SJSA1 (cell line): ENCODE results near the gene PTPN1. TPM values are rescaled to one million over a fixed set of nuclear protein-coding genes. Genes with fewer than 3 reads are reported as not detected.

ENCODE experiments used
- DNase-seq, 2 experiments: peaks; one replicate each; pipeline ENCODE4 v3.0.0-alpha.2; 2015 to 2020; ENCODE audit warnings: low spot score in 2 of 2, low read depth in 1 of 2
- H3K27ac ChIP-seq: fragments of 250-450 bp; sonication (Bioruptor Pico); 2 replicates; pipeline ENCODE4 v1.5.1; 2020; ENCODE audit warnings: mild to moderate bottlenecking, moderate library complexity
- H3K27me3 ChIP-seq: fragments of 250-450 bp; sonication (Bioruptor Pico); replicated peaks from 2 replicates; pipeline ENCODE4 v1.5.1; 2020; ENCODE audit warnings: mild to moderate bottlenecking, moderate library complexity
- H3K36me3 ChIP-seq: fragments of 250-450 bp; sonication (Bioruptor Pico); 2 replicates; pipeline ENCODE4 v1.5.1; 2020; ENCODE audit warnings: mild to moderate bottlenecking
- H3K4me1 ChIP-seq: fragments of 250-450 bp; sonication (Bioruptor Pico); replicated peaks from 2 replicates; pipeline ENCODE4 v1.6.1; 2021; ENCODE audit warnings: mild to moderate bottlenecking
- H3K4me3 ChIP-seq: fragments of 250-450 bp; sonication (Bioruptor Pico); 2 replicates; pipeline ENCODE4 v1.5.1; 2020; ENCODE audit warnings: mild to moderate bottlenecking
- H3K9me3 ChIP-seq: fragments of 250-450 bp; sonication (Bioruptor Pico); replicated peaks from 2 replicates; pipeline ENCODE4 v1.5.1; 2020; ENCODE audit warnings: mild to moderate bottlenecking
- total RNA-seq: library from RNA; depleted of rRNA; stranded (reverse); fragments of >200 nt; shearing (Covaris generic); gene quantifications from 2 replicates; pipeline ENCODE4 v1.2.3, GENCODE V29; 2014

PTPN1 gene
- total RNA-seq, 1 experiment from 2014 or later = 71.3 TPM

DNA sequence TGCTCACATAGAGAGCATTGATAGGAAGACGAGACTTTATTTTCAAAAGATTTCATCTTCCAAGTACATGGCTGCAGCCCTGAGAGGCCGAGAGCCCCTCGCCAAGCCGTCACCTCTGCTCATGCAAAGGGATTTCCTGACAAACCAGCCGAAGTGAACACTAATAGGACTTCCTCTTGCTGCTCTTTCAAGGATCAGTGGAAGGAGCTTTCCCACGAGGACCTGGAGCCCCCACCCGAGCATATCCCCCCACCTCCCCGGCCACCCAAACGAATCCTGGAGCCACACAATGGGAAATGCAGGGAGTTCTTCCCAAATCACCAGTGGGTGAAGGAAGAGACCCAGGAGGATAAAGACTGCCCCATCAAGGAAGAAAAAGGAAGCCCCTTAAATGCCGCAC lies 69.3 kb downstream of the PTPN1 start:
- H3K4me3 ChIP-seq = no peak overlapping the region
- H3K4me1 ChIP-seq = no peaks in the 10 kb centered on the region
- no peak for DNase-seq
- no peaks in the 10 kb centered on the region for H3K9me3 ChIP-seq
- no peak overlapping the region for H3K27ac ChIP-seq
- peaks cover 96% of the 10 kb centered on the region for H3K36me3 ChIP-seq
- no peaks in the 10 kb centered on the region for H3K27me3 ChIP-seq

DNA sequence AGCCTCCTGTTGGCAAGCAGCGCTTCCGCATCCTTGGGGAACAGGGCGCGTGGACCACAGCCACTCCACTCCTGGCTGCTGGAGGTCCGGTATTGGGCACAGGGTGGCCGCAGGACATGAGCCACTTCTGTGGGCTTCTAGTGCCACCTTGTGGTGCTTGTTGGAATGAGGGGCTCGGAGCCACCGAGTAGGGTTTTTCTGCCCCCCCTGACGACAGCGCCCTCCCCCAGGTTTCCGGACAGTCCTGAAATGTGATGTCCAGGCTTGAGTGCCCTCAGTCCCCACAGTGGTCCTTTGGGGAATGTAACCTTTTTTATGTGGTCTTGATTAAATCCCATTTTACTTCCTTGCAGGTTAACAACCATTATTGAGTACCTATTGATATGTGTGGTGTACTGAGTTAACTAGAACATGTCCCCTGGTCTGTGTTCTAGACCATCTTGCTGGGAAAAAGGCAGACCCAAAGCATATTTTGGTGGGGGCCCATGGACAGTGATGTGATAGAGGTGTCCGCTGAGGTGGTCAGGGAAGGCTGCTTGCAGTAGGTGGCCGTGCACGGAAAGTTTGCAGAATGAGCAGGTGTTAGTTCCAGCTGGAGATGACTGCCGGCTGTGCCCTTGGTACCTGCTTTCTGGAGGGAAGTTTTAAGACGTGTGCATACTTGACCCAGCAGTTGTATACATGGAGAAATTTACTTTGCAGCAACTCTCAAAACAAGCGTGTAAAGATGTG lies 70.0 kb downstream of the PTPN1 start:
- DNase-seq = peak; percentile 59 to 78
- Histone ChIP-seq H3K27ac (no peak overlapping the region), H3K9me3 (no peaks in the 10 kb centered on the region), H3K27me3 (no peaks in the 10 kb centered on the region), H3K4me3 (no peak overlapping the region), H3K36me3 (peaks cover 95% of the 10 kb centered on the region), H3K4me1 (no peaks in the 10 kb centered on the region)

DNA sequence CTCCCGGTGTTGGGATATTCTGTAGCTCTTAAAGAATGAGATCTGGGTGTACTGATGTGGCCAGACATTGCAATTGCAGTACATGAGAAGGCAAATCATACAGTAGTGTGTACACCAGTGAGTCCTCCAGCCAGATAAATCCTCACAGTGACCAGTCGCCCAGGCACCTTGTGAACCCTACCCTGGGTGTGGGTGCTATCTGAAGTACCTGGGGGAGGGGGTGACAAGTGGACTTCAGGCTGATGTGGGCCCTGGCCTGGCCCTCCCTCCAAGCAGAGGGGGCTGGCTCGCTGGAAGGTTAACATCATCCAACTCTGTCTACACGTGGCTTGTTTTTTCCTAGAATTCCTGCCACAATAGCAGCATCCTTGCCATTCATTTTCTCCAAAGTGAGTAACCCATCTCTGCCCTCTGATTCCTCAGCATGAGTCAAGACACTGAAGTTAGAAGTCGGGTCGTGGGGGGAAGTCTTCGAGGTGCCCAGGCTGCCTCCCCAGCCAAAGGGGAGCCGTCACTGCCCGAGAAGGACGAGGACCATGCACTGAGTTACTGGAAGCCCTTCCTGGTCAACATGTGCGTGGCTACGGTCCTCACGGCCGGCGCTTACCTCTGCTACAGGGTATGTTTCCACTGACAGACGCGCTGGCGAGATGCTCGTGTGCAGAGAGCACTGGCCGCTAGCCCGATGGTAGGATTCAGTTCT lies 70.8 kb downstream of the PTPN1 start:
- H3K36me3 ChIP-seq = peaks cover 95% of the 10 kb centered on the region

DNA sequence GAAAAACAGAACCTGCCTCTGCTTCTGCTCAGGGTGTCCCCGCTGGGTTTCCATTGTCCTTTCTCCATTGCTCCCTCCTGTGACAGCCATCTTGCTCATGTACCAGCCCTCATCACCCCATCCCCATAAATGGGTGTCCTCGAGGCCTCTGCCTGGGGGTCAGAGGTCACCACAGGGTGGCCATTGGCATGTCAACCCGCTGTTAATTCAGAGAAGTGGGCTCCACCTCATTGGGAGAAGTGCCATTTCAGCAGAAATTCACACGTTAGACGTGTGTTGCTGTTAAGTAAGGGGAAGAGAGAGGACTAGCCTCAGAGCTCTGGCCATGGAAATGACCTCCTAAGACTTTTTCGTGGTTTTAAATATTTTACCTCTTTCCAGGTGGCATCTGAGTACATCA lies 71.9 kb downstream of the PTPN1 start:
- Histone ChIP-seq H3K27me3 (no peaks in the 10 kb centered on the region), H3K36me3 (peaks cover 95% of the 10 kb centered on the region), H3K4me1 (no peaks in the 10 kb centered on the region), H3K27ac (no peak overlapping the region), H3K9me3 (no peaks in the 10 kb centered on the region), H3K4me3 (no peak overlapping the region)
- DNase-seq = no peak

More for the DNA sequence above, 70.8 kb downstream of the PTPN1 start:
- Histone ChIP-seq H3K27ac (no peak overlapping the region), H3K4me1 (no peaks in the 10 kb centered on the region), H3K4me3 (no peak overlapping the region), H3K9me3 (no peaks in the 10 kb centered on the region), H3K27me3 (no peaks in the 10 kb centered on the region)
- no peak for DNase-seq

DNA sequence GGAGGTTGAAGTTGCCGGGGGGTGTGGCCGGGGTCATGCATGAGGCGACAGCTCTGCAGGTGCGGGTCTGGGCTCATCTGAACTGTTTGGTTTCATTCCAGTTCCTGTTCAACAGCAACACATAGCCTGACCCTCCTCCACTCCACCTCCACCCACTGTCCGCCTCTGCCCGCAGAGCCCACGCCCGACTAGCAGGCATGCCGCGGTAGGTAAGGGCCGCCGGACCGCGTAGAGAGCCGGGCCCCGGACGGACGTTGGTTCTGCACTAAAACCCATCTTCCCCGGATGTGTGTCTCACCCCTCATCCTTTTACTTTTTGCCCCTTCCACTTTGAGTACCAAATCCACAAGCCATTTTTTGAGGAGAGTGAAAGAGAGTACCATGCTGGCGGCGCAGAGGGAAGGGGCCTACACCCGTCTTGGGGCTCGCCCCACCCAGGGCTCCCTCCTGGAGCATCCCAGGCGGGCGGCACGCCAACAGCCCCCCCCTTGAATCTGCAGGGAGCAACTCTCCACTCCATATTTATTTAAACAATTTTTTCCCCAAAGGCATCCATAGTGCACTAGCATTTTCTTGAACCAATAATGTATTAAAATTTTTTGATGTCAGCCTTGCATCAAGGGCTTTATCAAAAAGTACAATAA lies 72.5 kb downstream of the PTPN1 start:
- H3K36me3 ChIP-seq = peaks cover 95% of the 10 kb centered on the region
- no peak for DNase-seq
- H3K4me3 ChIP-seq = no peak overlapping the region
- H3K4me1 ChIP-seq = no peaks in the 10 kb centered on the region
- H3K27ac ChIP-seq = no peak overlapping the region
- H3K27me3 ChIP-seq = no peaks in the 10 kb centered on the region
- H3K9me3 ChIP-seq = no peaks in the 10 kb centered on the region

DNA sequence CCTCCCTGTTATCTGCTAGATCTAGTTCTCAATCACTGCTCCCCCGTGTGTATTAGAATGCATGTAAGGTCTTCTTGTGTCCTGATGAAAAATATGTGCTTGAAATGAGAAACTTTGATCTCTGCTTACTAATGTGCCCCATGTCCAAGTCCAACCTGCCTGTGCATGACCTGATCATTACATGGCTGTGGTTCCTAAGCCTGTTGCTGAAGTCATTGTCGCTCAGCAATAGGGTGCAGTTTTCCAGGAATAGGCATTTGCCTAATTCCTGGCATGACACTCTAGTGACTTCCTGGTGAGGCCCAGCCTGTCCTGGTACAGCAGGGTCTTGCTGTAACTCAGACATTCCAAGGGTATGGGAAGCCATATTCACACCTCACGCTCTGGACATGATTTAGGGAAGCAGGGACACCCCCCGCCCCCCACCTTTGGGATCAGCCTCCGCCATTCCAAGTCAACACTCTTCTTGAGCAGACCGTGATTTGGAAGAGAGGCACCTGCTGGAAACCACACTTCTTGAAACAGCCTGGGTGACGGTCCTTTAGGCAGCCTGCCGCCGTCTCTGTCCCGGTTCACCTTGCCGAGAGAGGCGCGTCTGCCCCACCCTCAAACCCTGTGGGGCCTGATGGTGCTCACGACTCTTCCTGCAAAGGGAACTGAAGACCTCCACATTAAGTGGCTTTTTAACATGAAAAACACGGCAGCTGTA lies 73.4 kb downstream of the PTPN1 start:
- Histone ChIP-seq H3K4me3 (no peak overlapping the region), H3K36me3 (peaks cover 93% of the 10 kb centered on the region), H3K27ac (no peak overlapping the region), H3K4me1 (no peaks in the 10 kb centered on the region), H3K27me3 (no peaks in the 10 kb centered on the region), H3K9me3 (no peaks in the 10 kb centered on the region)
- no peak for DNase-seq

DNA sequence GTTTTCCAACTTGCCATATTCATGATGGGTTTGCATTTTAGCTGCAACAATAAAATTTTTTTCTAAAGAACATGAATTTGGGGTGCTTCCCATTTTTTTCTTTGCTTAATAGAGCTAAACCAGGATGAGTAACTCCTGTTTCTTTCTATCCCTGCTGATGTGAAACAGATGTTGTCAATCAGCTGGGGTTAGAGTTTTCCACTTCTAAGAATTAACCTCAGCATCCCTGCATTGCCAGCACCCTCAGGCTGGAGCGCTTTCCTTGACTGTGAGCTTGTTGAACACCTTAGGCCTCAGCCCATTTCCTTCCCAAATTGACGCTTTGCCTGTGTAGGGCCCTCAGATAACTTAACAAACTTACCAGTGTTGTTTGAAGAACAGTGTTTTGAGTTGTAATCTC lies 74.5 kb downstream of the PTPN1 start:
- no peak for DNase-seq
- Histone ChIP-seq H3K27ac (no peak overlapping the region), H3K4me3 (no peak overlapping the region), H3K27me3 (no peaks in the 10 kb centered on the region), H3K4me1 (no peaks in the 10 kb centered on the region), H3K9me3 (no peaks in the 10 kb centered on the region), H3K36me3 (peaks cover 86% of the 10 kb centered on the region)

DNA sequence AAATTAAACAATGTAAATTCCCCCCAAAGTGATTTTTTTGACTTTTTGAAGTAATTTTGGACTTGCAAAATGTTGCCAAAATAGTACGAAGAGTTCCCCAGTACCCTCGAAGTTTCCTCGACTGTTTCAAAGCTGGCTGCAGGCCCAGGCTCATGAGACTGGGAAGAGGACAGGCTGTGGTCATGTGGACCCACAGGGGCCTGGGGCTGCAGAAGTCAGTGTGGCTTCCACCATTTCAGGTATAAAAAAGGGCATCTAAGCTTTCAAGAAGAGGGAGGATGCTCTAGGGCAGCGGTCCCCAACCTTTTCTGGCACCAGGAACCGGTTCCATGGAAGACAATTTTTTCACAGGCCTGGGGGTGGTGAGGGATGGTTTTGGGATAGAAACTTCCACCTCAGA lies 75.0 kb downstream of the PTPN1 start:
- Histone ChIP-seq H3K4me3 (no peak overlapping the region), H3K36me3 (peaks cover 86% of the 10 kb centered on the region)
- no peak for DNase-seq

DNA sequence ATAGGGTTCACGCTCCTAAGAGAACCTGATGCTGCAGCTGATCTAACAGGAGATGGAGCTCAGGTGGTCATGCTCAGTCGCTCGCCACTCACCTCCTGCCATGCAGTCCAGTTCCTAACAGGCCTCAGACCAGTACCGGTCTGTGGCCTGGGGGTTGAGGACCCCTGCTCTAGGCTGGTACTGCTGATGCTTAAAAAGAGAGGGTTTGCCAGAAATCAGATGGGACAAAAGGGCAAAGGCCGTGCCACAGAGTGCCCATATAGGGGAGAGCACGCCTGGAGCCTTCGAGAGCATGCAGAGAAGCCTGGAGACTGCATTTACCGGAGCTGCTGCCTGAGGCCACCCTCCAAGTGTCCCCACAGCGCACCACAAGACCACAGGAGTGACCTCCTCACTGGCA lies 75.5 kb downstream of the PTPN1 start:
- no peaks in the 10 kb centered on the region for H3K27me3 ChIP-seq
- no peaks in the 10 kb centered on the region for H3K9me3 ChIP-seq
- H3K27ac ChIP-seq = no peak overlapping the region
- no peak for DNase-seq
- H3K36me3 ChIP-seq = peaks cover 83% of the 10 kb centered on the region
- H3K4me1 ChIP-seq = no peaks in the 10 kb centered on the region
- H3K4me3 ChIP-seq = no peak overlapping the region

More for the DNA sequence above, 75.0 kb downstream of the PTPN1 start:
- Histone ChIP-seq H3K27ac (no peak overlapping the region), H3K9me3 (no peaks in the 10 kb centered on the region), H3K4me1 (no peaks in the 10 kb centered on the region), H3K27me3 (no peaks in the 10 kb centered on the region)

DNA sequence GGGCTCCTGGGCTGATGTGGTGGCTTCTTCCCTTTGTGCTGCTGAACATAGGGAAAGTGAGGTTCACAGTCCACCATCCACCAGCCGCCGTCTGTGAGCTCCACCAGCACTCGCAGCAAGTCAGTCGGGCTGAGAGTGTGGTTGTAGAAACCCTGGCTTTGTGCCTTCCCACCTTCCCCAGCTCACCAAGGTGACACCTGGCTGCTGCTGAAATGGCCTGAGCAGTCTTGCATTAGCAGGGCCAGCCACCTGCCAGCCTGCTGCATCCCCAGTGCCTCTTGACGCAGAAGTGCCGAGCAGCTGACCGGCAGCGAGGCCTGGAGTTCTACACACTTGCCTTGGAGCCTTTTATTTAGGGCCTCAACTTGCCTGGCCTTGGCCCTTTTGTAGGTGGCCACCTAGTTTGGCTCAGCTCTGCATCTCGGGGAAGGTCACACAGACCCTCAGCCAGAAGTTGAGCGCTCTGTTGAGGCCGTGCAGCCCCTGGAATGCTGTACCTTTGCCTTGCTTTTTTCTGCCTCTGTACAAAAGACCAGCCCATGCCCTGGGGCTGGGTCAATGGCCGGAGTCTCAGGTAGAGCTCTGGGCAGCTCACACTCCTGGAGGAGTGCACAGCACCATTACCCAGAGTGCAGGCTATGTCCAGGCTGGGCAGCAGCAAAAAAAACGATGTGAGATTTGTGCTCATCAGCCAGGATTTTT lies 76.5 kb downstream of the PTPN1 start:
- no peak overlapping the region for H3K27ac ChIP-seq
- H3K9me3 ChIP-seq = no peaks in the 10 kb centered on the region
- H3K36me3 ChIP-seq = peaks cover 75% of the 10 kb centered on the region
- no peaks in the 10 kb centered on the region for H3K27me3 ChIP-seq
- H3K4me1 ChIP-seq = no peaks in the 10 kb centered on the region
- H3K4me3 ChIP-seq = no peak overlapping the region
- no peak for DNase-seq

DNA sequence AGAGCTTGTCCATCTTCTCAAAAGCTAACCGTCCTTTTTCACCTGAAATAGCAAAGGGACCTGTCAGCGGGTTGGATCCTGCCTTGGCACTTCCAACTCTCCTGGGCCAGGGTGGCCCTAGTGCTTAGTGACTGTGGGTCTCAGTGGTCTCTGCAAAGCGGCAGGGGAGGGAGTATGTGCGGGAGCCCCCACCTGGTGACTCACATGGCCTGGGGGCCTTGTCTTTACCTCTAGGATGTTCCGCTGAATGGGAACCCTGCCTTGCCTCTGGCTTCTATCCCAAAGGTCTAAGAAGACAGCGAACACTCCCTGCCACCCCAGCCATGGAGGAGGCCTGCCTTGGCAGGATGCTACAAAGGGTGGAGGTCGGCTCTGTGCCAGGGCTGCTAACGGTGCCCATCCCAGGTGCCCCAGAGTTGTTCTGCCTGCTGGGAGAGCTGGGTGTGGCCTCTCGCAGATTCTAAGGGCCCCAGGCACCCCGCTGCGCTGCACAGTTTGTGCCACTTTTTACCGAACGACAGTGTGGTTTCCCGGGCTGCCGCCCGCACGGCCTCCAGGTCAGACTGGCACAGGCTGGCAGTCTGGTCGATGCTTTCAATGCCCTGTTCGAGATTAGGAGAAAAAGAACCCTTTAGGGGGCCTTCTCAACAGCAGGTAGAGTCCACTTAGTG lies 77.2 kb downstream of the PTPN1 start:
- DNase-seq = no peak
- H3K27me3 ChIP-seq = no peaks in the 10 kb centered on the region
- peaks cover 68% of the 10 kb centered on the region for H3K36me3 ChIP-seq

DNA sequence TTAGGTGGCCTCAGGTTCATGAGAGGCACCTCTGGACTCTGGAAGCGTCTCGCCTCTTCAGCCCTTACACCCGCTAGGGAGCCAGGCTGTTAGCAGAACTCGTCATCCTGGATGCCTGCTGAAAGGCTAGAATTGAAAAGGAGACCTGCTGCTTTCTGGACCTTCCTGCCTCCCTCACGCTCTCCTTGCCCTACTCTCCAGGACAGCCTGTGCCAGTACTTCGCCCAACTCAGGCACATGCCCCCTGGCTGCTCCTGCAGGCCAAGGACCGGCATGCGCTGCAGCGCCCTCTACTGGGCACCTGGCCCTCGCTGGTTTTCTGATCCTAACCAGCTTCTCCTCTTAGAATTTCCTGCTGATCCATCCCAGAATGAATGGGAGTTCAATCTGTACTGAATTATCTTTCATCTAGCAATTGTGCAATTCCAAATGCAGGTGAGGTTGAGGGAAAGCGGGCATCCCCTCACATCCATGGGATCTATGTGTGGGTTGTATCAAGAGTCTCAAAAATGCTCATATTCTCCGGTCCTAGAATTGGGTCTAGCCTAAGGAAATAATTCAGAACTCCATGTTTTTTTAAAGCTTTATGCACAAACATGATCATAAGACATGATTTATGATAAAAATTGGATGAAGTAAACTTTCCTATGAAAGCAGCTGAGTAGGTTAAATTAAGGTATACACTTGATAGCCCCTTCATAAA lies 78.0 kb downstream of the PTPN1 start:
- Histone ChIP-seq H3K9me3 (no peaks in the 10 kb centered on the region), H3K4me1 (no peaks in the 10 kb centered on the region), H3K27ac (no peak overlapping the region), H3K27me3 (no peaks in the 10 kb centered on the region), H3K4me3 (no peak overlapping the region), H3K36me3 (peaks cover 65% of the 10 kb centered on the region)
- DNase-seq = peak; percentile 57 to 82

More for the DNA sequence above, 77.2 kb downstream of the PTPN1 start:
- H3K27ac ChIP-seq = no peak overlapping the region
- no peaks in the 10 kb centered on the region for H3K4me1 ChIP-seq
- no peaks in the 10 kb centered on the region for H3K9me3 ChIP-seq
- H3K4me3 ChIP-seq = no peak overlapping the region
